WTC11 (cell line): ENCODE measurements around the gene CCL22.

Source experiments
- ATF1 ChIP-seq: sonication (generic); formaldehyde crosslinking; IDR thresholded peaks from 2 replicates; pipeline ENCODE4 v1.8.1; 2023; ENCODE audit warnings: mild to moderate bottlenecking, moderate library complexity, missing genetic modification reagents
- CREB1 ChIP-seq: sonication (generic); formaldehyde crosslinking; IDR thresholded peaks from 2 replicates; pipeline ENCODE4 v1.8.0; 2023; ENCODE audit warnings: mild to moderate bottlenecking, missing genetic modification reagents
- EMX1 ChIP-seq: fragments of 250-450 bp; sonication (Bioruptor Pico); IDR thresholded peaks from 2 replicates; pipeline ENCODE4 v1.8.0; 2021; ENCODE audit warnings: mild to moderate bottlenecking
- ETV6 ChIP-seq: sonication (generic); formaldehyde crosslinking; IDR thresholded peaks from 2 replicates; pipeline ENCODE4 v1.8.1; 2022; ENCODE audit warnings: mild to moderate bottlenecking, missing genetic modification reagents
- GRHL2 ChIP-seq: fragments of 250-450 bp; sonication (Bioruptor Pico); IDR thresholded peaks from 2 replicates; pipeline ENCODE4 v1.8.0; 2022; ENCODE audit warnings: mild to moderate bottlenecking, moderate library complexity; ENCODE audit not compliant: insufficient replicate concordance, severe bottlenecking
- JUN ChIP-seq: sonication (generic); formaldehyde crosslinking; IDR thresholded peaks from 2 replicates; pipeline ENCODE4 v1.8.0; 2023; ENCODE audit warnings: mild to moderate bottlenecking, missing genetic modification reagents
- SP1 ChIP-seq: sonication (generic); formaldehyde crosslinking; conservative IDR thresholded peaks from 2 replicates; pipeline ENCODE4 v1.8.1; 2022; ENCODE audit warnings: missing genetic modification reagents
- TEAD4 ChIP-seq: sonication (generic); formaldehyde crosslinking; IDR thresholded peaks from 2 replicates; pipeline ENCODE4 v1.8.0; 2022; ENCODE audit warnings: mild to moderate bottlenecking, missing genetic modification reagents
- TF ChIP-seq, protein P1 (sequence below): sonication (generic); formaldehyde crosslinking; conservative IDR thresholded peaks from 2 replicates; pipeline ENCODE4 v1.8.1; 2022; ENCODE audit warnings: mild to moderate bottlenecking, missing genetic modification reagents
- TF ChIP-seq, protein P2 (sequence below): fragments of 200-600 bp; IDR thresholded peaks from 2 replicates; pipeline ENCODE4 v1.8.0; 2022; ENCODE audit warnings: antibody characterized with exemption
- TF ChIP-seq, protein P3 (sequence below): sonication (generic); formaldehyde crosslinking; IDR thresholded peaks from 2 replicates; pipeline ENCODE4 v1.8.1; 2022; ENCODE audit warnings: low read depth, mild to moderate bottlenecking, moderate library complexity, missing genetic modification reagents, borderline replicate concordance

DNA sequence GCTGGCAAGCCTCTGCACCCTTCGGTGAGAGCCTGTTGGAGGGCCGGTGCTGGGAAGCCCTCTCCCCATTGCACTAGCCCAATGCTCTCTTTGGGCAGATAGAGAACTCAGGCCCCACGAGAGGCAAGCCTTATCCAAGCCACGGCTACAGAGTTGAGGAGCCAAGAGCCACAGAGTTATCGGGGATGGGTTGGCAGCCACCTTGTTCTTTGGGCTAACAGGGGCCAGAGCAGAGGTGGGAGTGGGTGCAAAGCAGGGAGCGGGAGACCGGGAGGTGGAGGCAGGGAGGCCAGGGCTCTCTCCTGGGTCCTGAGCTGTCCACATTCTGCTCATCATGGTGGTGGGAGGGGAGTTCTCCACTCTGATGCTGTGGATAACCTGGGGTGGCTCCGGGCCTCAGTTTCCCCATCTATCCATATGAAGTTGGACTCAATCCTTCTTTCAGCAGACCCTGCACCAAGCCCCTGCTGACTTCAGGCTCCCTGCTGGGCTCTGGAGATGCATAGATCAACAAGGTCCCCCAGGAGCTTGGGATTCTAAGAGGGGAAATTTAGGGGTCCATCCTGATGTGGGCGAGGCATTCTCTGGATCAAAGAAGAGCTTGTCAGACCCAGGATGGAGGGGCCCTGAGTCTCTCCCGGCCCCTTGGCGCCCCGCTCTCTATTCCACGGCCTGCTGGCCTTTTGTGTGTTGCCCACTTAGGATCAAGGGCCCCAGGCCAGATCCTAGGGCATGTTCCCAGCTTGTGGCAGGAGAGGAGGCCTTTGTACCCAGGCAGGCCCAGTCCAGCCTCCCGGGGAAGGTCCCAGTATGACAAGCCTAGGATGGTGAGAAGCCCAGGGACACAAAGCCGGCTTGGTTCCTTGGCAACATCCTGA, 13.2 kb downstream of the CCL22 start:
- TF ChIP-seq JUN (CRISPR knock-in tag) (no peak), TEAD4 (CRISPR knock-in tag) (no peak), ETV6 (CRISPR knock-in tag) (no peak), EMX1 (CRISPR knock-in tag) (no peak), ATF1 (CRISPR knock-in tag) (no peak), GRHL2 (CRISPR knock-in tag) (no peak), CREB1 (CRISPR knock-in tag) (no peak), SP1 (CRISPR knock-in tag) (no peak)
- TF ChIP-seq, protein P1, sequence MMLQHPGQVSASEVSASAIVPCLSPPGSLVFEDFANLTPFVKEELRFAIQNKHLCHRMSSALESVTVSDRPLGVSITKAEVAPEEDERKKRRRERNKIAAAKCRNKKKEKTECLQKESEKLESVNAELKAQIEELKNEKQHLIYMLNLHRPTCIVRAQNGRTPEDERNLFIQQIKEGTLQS (CRISPR knock-in tag): no peak
- TF ChIP-seq, protein P2, sequence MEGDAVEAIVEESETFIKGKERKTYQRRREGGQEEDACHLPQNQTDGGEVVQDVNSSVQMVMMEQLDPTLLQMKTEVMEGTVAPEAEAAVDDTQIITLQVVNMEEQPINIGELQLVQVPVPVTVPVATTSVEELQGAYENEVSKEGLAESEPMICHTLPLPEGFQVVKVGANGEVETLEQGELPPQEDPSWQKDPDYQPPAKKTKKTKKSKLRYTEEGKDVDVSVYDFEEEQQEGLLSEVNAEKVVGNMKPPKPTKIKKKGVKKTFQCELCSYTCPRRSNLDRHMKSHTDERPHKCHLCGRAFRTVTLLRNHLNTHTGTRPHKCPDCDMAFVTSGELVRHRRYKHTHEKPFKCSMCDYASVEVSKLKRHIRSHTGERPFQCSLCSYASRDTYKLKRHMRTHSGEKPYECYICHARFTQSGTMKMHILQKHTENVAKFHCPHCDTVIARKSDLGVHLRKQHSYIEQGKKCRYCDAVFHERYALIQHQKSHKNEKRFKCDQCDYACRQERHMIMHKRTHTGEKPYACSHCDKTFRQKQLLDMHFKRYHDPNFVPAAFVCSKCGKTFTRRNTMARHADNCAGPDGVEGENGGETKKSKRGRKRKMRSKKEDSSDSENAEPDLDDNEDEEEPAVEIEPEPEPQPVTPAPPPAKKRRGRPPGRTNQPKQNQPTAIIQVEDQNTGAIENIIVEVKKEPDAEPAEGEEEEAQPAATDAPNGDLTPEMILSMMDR: no peak
- TF ChIP-seq, protein P3, sequence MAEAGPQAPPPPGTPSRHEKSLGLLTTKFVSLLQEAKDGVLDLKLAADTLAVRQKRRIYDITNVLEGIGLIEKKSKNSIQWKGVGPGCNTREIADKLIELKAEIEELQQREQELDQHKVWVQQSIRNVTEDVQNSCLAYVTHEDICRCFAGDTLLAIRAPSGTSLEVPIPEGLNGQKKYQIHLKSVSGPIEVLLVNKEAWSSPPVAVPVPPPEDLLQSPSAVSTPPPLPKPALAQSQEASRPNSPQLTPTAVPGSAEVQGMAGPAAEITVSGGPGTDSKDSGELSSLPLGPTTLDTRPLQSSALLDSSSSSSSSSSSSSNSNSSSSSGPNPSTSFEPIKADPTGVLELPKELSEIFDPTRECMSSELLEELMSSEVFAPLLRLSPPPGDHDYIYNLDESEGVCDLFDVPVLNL: no peak
